H1 (cell line): ENCODE data around the gene NUDT1. TPM values are rescaled to one million over a fixed set of nuclear protein-coding genes. Genes with fewer than 3 reads are reported as not detected.

Experiments
- CHD1 ChIP-seq: IDR thresholded peaks from 2 replicates; pipeline ENCODE4 v1.6.1; 2012; ENCODE audit warnings: low read depth, low read length, improper control_type of control experiment
- CHD7 ChIP-seq: fragments of 300-600 bp; sonication (generic); IDR thresholded peaks from 2 replicates; pipeline ENCODE4 v1.7.1; 2012; ENCODE audit warnings: low read length, moderate library complexity, mild to moderate bottlenecking, inconsistent platforms; ENCODE audit not compliant: insufficient replicate concordance
- EZH2 ChIP-seq: fragments of 200-600 bp; sonication (generic); IDR thresholded peaks from 2 replicates; pipeline ENCODE4 v1.7.1; 2012; ENCODE audit warnings: low read depth, mild to moderate bottlenecking, moderate library complexity, low read length, inconsistent platforms; ENCODE audit not compliant: severe bottlenecking
- GABPA ChIP-seq: IDR thresholded peaks from 2 replicates; pipeline ENCODE4 v1.6.1; 2011; ENCODE audit warnings: mild to moderate bottlenecking, low read length, moderate library complexity, borderline replicate concordance; ENCODE audit not compliant: insufficient read depth
- MAFK ChIP-seq: IDR thresholded peaks from 2 replicates; pipeline ENCODE4 v1.6.1; 2012; ENCODE audit warnings: low read depth, mild to moderate bottlenecking, improper control_type of control experiment, low read length
- NANOG ChIP-seq: IDR thresholded peaks from 2 replicates; pipeline ENCODE4 v1.6.1; 2011; ENCODE audit warnings: low read length, low read depth, mild to moderate bottlenecking, inconsistent platforms; ENCODE audit not compliant: insufficient read depth, poor library complexity, severe bottlenecking
- NRF1 ChIP-seq: IDR thresholded peaks from 2 replicates; pipeline ENCODE4 v1.6.1; 2011; ENCODE audit warnings: mild to moderate bottlenecking, low read depth, low read length, improper control_type of control experiment
- SIX5 ChIP-seq: IDR thresholded peaks from 2 replicates; pipeline ENCODE4 v1.6.1; 2011; ENCODE audit warnings: mild to moderate bottlenecking, low read depth, low read length
- SP4 ChIP-seq: IDR thresholded peaks from 2 replicates; pipeline ENCODE4 v1.6.1; 2012; ENCODE audit warnings: low read length, inconsistent platforms
- SRF ChIP-seq: IDR thresholded peaks from 2 replicates; pipeline ENCODE4 v1.6.1; 2011; ENCODE audit warnings: mild to moderate bottlenecking, low read depth, low read length, moderate library complexity
- polyA plus RNA-seq, 7 experiments: library from polyadenylated mRNA; depleted of rRNA in 3 of 7; stranded (reverse) in 5 of 7; unstranded in 2 of 7; fragments of >200 nt in 5 of 7; fragments of 200-250 nt in 2 of 7; gene quantifications; 1 replicate in 5 of 7; 2 replicates in 1 of 7; 4 replicates in 1 of 7; pipeline versions ENCODE4 v1.2.1 to v1.2.3, GENCODE V29; 2011 to 2013; ENCODE audit warnings: missing spikeins in 2 of 7, mixed read lengths in 2 of 7
- total RNA-seq: library from RNA; stranded (reverse); fragmentation: NEBNext Ultra II Directional; extraction: Animal tissue kit (Norgen Biotek cat#: 25700); gene quantifications from 2 replicates; pipeline ENCODE4 v1.2.1, GENCODE V29; 2021

The NUDT1 gene
- total and polyA plus RNA-seq, 2 of the 8 experiments (the other 6 are each of a cell fraction or from before 2014, with no cell fraction given): 76.1 to 89.5 TPM

GRCh38 chr7:2231992-2232765, 9.8 kb upstream of the NUDT1 start (continued):
- TF ChIP-seq NANOG (no peak), SP4 (no peak), SIX5 (no peak), MAFK (no peak), CHD1 (no peak), SRF (no peak), CHD7 (no peak), GABPA (no peak), NRF1 (no peak), EZH2 (no peak)
- TF ChIP-seq, all 59 proteins: peak for 0
